Upper lobe of left lung (tissue), 4 donors: ENCODE data around the gene ASB9.

Source experiments
- CTCF ChIP-seq, 6 experiments: fragments of 450-650 bp in 4 of 6; fragments of 200-600 bp in 2 of 6; sonication (generic) in 2 of 6; IDR thresholded peaks; one replicate each; pipeline ENCODE4 v1.5.1; 2016 to 2019; ENCODE audit warnings: antibody characterized with exemption in 6 of 6
- POLR2A ChIP-seq, 4 donors: fragments of 450-650 bp; IDR thresholded peaks; one replicate each; pipeline ENCODE4 v1.5.1; 2016 to 2017; ENCODE audit warnings: antibody characterized with exemption in 4 of 4, mild to moderate bottlenecking in 2 of 4
- POLR2AphosphoS5 ChIP-seq, 2 donors: sonication (generic); formaldehyde crosslinking; IDR thresholded peaks; one replicate each; pipeline ENCODE4 v1.5.1; 2017; ENCODE audit warnings: antibody characterized with exemption in 2 of 2

- TF ChIP-seq POLR2AphosphoS5 (IDR thresholded peaks at IDR 0.05) (no peak), POLR2A (IDR thresholded peaks at IDR 0.05) (no peak), CTCF (IDR thresholded peaks at IDR 0.05) (peak in 4 of 6 experiments; percentile 30 to 46 (median 40))
These were observed 26.9 kb downstream of the ASB9 start for GRCh38 chrX:15242899-15243555.
